NCI-H146 treated with DMSO at 0.1 percent for 48 hours (cell line): ENCODE measurements around the gene TMC4.
"Not testable (repeated sequence)": the region's sequence is repeated elsewhere in the genome, so short reads cannot be mapped to it uniquely, and the experiment has no call there.

Experiments used
- DNase-seq: peaks from one replicate; lab custom pipeline; 2025; ENCODE audit not compliant: unreplicated experiment; lab: John Stamatoyannopoulos, UW

The TMC4 gene

DNA sequence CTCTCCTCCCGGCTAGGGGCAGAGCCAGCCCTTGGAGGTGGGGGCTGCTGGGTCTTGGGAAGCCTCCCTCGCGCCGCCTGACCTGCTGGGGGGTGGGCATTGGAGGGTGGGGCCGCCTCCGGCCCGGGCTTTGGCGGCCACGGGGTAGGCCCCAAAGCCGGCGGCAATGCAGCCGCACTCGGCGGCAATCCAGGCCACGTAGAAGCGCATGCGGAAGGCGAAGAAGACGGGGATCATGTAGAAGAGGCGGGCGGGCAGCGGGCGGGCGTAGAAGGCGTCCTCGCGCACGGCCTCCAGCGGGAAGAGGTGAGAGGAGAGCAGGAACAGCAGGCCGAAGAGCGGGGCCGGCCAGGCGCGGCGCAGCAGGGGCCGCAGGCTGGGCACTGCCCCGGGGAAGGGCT, 7.7 kb upstream of the TMC4 start:
- no peak for DNase-seq

DNA sequence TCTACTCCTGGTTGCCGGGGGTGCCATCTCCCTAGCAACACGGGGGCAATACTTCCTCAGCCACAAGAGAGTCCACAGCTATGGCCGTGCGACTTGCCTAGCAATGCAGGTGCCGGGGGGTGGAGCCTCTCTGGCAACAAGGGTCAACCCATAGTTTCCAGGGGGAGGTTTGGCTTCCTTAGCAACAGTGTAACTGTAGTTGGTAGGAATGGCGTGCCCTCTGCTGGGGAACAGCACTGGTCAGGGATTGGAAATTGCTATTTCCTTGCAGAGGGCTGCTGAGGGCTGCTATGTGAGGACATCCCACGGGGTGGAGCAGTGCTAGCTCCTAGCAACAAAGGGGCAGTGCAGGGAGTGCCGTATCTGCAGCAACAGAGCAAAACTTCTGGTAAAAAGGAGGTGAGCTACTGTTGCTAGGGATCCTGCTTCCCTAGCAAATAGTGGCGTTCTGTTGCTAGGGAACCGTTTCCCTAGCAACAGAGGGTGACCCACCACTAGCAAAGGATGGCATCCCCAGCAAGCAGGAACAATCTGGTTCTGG, 7.0 kb upstream of the TMC4 start:
- peak; percentile 17 for DNase-seq

DNA sequence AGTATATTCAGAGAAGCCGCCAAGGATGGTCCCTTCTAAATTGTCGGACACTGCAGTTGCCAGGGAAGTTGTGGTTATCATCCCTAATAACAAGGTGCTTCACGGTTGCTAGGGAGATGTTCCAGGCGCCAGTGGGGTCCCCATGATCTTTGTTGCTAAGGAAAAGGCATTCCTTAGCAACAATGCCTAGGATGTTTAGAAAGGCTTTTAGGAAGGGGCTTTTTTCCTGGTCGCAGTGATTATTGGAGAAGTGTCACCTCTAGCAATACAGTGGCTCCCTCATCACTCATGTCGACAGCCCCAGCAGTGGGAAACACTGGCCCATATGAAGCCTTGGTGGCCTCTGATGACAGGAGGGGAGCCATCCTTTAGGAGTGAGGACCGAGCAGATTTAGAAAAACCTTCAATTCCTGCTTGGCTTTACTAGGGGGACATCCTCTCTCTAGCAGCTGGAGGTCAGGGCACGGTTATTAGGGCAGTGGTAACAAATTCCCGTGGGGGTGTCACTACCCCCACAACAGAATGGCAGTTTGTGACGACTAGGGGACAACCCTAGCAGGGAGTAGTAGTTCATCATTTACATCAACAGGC, 6.4 kb upstream of the TMC4 start:
- DNase-seq: no peak

DNA sequence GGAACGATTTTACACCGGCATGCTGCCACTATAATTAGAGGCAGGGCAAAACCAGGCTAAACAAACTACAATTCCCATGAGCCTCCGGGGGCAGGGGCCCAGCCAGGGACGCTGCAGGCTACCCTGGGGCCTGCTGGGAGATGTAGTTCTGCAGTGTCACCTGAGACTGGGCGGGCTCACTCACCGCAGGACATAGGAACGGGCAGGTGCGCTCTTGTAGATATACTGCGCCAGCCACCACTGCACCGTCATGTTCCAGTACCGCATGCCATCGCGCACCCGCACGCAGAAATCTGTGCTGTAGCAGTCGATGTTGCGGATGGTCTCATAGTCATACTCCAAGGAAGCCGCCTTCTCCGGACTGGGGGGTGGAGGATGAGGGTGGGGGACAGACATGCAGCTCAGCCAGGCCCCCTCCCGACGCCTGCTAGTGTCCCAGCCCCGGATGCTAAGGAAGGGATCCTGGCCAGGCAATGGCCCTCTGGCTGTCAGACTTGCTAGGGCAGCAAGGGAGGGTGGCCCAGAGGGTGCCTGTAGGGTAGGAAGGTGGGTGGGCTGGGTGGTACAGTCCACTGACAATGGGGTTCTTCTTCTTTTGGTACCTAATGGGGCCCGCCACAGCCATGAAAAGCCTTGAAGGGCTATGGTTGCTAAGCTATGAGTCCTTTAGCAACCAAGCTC, 5.8 kb upstream of the TMC4 start:
- DNase-seq: no peak

DNA sequence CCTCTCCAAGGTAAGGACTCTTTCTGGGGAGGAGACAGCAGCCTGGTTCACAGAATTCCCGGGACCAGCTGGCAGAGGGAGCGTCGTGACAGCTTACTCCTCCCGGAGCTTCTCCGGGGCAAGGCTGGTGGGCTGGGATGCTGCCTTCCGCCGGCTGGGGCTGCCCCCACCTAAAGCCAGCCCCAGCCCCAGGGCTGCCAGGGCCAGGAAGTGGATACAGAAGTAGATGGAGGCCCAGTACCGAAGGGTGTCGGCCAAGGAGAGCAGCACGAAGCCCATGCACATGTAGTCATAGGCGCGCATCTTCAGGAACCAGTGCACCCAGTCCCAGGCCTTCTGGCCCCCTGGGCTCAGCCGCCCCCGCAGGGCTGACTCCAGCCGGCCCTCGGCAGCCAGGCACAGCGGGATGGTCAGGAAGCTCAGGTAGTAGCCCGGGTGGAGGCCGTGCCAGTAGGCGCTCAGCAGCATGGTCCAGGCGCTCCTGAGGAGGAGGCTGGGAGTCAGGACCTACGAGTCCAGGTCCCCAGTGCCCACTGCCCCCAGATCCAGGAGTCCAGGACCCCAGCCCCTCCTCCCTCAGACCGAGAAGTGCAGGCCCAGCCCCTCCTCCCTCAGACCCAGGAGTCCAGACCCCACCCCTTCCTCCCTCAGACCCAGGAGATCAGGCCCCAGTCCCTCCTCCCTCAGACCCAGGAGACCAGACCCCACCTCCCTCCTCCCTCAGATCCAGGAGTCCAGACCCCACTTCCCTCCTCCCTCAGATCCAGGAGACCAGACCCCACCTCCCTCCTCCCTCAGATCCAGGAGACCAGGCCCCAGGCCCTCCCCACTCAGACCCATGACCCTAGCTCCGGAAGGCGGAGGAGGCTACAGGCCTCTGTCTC, 1.2 kb upstream of the TMC4 start:
- no peak for DNase-seq

DNA sequence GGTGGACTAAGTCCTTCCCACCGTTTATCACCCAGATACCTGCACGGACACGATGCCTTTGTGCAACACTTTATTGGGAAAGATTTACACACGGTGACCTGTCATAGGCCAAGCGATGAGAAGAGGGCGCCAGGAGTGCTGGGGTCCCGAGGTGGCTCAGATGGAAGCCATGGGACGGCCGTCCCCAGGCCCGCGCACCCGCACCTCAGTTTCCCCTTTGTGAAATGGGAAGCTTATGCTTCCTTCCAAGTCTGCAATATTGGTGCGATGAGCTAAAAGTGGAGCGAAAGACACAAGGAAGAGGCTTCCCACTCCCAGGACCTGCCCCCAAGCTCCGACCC, 369 bp upstream of the TMC4 start:
- DNase-seq: no peak

DNA sequence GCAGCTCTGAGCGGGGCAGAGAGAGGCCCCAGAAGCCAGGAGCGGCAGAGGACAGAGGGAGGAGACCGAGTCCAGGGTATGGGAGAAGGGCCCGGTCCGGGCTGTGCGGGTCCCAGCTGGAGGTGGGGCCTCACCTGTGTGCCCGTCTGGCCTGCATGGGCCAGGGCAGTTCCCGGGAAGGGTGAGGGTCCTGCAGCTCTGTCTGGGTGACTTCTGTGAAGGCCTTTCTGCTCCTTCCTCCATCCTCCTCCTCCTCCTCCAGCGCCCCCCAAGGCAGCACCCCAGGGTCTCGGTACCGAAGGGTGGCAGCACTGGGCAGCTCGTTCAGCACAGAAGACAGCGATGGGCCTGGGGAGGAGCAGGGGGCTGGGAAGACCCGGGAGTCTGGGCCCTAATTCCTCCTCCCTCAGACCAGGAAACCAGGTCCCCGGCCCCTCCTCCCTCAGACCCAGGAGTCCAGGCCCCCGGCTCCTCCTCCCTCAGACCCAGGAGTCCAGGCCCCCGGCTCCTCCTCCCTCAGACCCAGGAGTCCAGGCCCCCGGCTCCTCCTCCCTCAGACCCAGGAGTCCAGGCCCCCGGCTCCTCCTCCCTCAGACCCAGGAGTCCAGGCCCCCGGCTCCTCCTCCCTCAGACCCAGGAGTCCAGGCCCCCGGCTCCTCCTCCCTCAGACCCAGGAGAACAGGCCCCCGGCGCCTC, 1.1 kb downstream of the TMC4 start:
- DNase-seq: not testable (repeated sequence)

DNA sequence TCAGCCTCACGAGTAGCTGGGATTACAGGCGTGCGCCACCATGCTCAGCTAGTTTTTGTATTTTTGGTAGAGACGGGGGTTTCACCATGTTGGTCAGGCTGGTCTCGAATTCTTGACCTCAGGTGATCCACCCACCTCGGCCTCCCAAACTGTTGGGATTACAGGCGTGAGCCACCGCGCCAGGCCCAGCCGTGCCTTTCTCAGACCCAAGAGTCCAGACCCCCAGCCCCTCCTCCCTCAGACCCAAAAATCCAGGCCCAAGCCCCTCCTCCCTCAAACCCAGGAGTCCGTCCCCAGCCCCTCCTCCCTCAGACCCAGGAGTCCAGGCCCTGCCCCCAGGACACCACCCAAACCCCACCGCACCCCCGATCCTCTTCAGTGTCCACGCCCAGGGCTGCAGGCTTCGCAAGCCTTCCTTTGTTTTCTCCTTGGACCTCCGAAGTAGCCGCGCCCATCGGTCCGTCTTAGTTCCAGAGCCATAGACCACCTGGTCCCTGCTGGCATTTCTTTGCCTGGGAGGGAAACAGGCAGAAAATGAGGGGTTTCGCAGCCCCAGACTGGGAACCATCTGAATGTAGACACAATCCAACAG, 3.7 kb downstream of the TMC4 start:
- DNase-seq: no peak

DNA sequence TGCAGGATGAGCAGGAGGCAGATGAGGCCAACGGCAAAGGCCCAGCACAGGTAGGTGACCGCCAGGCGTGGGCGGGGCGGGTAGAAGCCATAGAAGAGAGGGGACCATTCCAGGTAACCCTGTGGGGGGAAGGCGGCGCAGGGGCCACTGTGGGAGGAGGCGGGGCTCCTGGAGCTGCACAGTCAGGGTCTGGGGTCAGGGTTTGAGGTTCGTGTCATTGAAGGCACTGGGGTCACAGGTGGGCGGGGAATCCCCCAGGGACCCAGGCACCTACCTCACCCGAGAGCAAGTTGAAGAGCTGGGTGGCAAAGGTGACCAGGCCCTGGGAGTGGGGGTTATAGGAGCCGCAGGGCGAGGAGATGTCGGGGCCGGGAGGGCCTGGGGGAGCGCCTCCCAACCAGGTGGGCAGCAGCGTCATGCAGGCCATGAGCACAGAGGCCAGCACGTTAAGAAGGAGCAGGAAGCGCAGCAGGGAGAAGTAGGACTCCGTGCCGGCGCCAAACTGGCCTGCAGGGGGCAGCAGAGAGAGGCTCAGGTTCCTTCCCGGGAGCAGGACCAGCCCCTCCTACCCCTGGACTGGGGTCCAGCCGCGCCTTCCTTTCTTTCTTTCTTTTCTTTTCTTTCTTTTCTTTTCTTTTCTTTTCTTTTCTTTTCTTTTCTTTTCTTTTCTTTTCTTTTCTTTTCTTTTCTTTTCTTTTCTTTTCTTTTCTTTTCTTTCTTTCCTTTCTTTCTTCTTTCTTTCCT, 4.6 kb downstream of the TMC4 start:
- peak; percentile 69 for DNase-seq

DNA sequence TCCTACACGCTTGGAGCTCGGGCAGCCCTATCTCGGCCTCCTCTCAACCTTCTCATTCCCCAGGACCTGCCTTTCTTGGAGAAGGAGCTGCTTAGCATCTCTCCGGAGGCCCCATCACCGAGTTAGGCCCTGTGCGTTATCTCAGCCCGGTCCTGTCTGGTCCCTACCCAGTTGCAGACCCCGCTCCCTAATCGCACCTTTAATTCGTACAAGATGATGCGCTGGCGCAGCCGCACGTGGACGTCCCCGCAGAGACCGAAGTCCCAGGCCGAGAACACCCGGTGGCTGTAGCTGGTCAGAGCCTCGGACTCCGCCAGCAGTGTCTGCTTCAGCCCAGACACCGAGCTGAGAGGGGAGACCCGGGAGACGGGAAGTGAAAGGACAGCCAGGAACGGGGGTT, 7.7 kb downstream of the TMC4 start:
- DNase-seq: no peak

DNA sequence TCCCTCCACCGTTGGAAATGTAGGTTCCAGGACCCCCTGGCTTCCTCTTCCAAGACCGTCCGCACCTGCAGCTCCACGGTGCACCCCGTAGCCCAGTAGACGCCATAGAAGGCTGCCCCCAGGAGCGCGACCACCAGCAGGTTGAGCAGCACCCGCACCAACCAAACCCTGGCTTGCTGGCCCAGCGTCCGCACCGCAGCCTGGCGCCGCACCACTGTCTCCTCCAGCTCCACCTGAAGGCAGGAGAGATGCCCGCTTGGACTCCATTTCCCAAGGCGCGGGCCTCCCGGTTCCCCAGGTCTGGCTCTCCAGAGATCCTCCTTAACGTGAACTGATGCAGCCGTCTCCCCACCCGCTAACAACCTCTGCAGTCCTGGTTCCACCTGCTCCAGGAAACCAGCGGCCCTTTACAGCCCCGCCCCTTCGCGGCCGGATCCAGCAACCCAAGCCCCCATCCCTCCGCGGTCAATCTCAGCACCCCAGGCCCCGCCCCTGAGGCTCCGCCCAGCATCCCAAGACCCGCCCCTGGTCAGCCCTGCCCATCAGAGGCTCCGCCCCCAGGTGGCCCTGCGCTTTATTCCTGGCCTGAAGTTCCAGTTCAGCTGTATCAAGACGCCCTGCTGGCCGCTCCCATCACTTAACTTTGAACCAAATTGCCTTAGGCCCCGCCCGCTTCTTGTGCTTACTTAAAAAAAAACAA, 8.4 kb downstream of the TMC4 start:
- DNase-seq: peak; percentile 58

DNA sequence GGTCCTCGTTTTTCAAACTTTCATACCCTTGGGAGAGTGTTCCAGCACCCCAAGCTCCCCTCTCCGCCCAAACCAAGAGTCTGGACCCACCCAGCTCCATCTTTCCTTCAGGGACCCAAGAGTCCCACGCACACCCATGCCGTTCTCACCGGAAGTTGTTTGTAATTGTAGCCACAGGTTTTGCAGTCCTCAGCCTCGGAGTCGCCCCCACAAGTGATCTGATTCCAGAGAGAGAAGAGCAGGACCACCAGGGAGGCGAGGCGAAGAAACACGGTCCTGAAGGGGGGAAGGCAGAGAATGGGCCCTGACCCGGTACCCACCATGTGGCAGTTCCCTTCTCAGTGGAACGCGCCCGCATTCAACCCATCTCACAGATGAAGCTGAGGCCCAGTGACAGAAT, 10.1 kb downstream of the TMC4 start:
- DNase-seq: no peak

DNA sequence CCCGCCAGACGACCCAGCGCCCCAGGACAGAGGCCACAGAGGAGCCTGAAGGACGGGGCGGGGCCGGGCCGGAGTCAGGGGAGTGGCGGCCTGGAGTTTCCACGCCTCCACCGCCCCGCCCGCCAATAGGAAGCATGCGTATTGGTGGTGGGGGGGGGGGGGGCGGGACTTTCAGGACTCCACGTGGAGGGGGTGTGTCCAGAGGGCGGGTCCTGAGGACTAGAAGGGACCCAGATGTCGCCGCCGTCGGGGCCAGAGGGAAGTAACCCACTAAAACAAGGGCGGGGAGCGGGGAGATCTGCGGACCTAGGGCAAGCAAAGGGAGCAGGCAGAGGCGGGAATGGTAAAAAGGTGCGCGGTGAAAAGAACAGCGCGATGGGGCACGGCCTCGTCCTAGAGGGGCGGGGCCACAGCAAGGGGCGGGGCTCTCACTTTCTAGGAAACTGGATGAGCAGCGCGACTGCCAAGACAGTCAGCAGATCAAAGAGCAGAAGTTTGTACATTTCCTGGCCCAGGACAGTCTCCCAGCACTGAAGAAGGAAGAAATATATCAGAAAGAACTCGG, 10.6 kb downstream of the TMC4 start:
- peak; percentile 49 for DNase-seq

DNA sequence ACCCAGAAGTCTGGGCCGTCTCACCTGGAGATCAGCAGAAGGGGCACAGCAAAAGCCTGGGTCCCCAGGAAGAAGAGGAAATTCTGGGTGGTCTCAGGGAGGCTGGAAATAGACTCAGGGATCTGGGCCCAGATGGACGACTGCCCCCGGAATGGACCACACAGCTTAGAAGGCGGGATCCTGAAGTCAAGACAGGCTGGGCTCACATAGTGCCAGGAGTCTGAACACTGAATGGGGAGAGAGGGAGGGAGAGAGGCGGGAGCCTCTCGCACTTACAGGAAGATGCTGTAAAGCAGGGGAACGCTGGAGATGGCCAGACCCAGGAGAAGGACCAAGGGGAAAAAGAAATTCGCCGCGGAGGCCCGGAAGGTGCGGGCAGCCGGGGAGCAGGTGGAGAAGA, 12.1 kb downstream of the TMC4 start:
- DNase-seq: no peak

DNA sequence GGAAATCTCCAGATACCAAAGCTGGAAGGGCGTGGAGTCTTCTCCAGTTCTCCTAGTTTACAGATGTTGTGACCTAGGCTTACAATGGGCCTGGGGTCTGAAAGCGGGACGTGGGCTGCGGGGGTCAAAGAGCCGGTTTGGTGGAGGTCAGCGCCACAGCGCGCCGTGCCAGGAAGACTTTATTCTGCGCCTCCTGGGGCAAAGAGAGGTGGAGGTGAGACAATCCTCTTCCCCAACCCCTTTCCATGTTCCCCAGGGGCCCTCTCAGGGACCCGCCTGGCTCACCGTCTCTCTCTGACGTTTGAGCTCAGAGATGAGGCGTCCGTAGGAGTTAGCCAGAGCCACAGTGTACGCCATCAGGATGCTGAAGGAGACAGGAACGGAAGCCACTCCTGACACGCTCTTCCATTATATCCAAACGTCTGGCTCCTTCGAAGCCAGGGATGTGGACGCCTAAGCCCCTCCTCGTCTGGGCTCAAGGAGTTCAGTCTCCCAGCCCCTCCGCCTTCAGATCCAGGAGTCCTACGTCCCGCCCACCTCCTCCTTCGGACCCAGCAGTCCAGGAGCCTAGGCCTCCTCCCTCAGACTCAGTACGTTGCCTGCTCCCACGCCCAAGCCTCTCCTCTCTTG, 12.7 kb downstream of the TMC4 start:
- peak; percentile 59 for DNase-seq

DNA sequence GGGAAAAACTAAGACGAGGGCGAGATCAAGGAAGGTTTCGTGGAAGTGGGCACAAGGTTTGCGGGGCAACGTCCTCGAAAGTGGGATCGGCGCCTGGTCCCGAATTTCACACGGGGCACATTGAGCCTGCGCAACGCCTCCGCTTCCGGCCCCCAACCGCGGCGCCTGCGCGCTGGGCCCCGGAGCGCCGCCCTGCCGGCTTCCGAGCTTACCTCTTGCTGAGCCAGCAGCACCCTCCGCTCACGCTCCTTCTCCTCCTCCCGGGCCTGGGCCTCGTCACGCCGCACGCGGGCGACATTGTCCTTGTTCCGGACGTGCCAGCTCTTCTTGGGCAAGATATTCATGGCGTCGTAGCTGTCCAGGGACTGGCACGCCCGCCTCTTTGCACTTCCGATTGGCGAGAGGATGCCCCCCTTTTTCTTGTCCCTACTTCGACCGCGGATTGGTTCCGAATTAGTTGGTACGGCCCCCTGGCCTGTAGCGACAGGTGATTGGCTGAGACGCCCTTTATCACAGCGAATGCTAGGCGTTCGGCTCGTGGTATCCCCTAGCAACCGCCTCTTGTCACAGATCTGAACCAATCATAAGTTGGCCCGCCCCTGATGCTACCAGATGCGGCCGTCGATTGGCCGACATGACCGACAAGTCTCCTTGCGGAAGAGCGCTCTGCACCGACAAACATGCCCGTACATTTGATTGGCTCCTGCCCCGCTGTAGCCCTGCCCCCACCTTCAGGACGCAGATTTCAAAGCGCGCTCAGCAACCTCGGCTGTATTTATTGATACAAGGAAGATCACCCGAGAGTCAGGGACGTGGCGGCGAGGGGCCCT, 13.4 kb downstream of the TMC4 start, which contains the start of gene LENG1:
LENG1 (minus strand) TSS at position 370 of the 830 bp plus-strand sequence; CDS start at position 344, 26 bp downstream.
- DNase-seq: peak; percentile 100

DNA sequence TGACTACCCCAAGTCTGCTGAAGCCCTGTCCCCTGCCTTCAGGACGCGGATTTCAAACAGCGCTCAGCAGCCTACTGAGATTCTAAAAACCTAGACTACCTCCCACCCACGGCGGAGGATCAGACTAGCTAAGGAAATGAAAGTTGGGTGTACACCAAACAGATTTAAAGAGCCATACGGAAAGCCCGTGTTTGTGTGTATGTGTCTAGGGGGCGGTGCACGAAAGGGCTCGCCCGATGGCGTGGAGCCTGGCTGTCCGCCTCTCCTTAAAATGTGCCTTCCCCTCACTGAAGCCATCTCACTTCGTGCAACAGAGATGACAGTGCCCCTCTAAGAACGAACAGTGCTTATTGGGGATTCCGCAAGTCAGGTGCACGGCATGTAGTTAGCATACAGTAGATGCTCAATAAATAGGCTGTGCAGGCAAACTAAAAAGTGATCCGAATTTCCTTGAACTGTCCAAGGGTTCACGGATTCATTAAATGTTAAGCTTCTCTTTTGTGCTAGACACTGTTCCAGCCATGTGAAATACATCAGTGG, 14.1 kb downstream of the TMC4 start:
- DNase-seq: no peak

DNA sequence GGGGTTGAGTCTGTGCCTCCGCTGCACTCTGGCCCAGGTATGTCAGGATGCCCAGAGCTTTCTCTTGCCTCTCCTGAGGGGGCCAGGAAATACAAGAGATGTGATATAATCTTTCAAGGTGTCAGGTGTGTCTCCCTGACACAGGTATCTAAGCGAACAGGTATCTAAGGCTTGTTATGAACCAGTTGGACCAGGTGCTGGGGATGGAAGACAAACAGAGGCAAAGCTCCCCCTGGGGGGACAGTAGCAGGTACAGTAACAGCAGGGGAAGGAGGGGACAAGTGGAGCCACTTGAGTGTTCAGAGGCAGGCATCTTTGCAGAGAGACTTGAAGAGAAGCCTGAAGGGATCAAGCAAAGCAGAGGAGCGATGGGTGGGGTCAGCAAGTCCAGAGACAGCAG, 16.0 kb downstream of the TMC4 start:
- no peak for DNase-seq
